Left colon (tissue), 2 donors: Measurements from ENCODE around the gene HMG20B. TPM values are rescaled to one million over a fixed set of nuclear protein-coding genes. Genes with fewer than 3 reads are reported as not detected.

Source experiments
- ATAC-seq: fragments of 200-7000 bp; cut with Tn5 transposase; one replicate; pipeline ENCODE4 v1.9.1; 2020; ENCODE audit warnings: mild to moderate bottlenecking, moderate library complexity
- DNase-seq, 2 donors: peaks; one replicate each; pipeline ENCODE4 v3.0.0-alpha.2; 2020
- intact Hi-C, 2 donors: fragments of 100-400 bp; cut with DNase I in 1 of 2; cut with micrococcal nuclease in 1 of 2; formaldehyde crosslinking; loops; one replicate each; pipeline versions ENCODE4 v1.11.2 to v1.14.0; 2022; cut with DNase I, micrococcal nuclease
- total RNA-seq, 2 donors: library from RNA; stranded (reverse); fragmentation: NEBNext Ultra II Directional; extraction: Animal tissue kit (Norgen Biotek cat#: 25700); gene quantifications; one replicate each; pipeline ENCODE4 v1.2.1, GENCODE V29; 2021
- donor health status: DM: no; HTN: no; CAD: no.
- donor health status: DM: yes; HTN: yes; CAD: no.

HMG20B gene
- total RNA-seq, 2 donors from 2014 or later: 85.6 to 88.2 TPM

DNA sequence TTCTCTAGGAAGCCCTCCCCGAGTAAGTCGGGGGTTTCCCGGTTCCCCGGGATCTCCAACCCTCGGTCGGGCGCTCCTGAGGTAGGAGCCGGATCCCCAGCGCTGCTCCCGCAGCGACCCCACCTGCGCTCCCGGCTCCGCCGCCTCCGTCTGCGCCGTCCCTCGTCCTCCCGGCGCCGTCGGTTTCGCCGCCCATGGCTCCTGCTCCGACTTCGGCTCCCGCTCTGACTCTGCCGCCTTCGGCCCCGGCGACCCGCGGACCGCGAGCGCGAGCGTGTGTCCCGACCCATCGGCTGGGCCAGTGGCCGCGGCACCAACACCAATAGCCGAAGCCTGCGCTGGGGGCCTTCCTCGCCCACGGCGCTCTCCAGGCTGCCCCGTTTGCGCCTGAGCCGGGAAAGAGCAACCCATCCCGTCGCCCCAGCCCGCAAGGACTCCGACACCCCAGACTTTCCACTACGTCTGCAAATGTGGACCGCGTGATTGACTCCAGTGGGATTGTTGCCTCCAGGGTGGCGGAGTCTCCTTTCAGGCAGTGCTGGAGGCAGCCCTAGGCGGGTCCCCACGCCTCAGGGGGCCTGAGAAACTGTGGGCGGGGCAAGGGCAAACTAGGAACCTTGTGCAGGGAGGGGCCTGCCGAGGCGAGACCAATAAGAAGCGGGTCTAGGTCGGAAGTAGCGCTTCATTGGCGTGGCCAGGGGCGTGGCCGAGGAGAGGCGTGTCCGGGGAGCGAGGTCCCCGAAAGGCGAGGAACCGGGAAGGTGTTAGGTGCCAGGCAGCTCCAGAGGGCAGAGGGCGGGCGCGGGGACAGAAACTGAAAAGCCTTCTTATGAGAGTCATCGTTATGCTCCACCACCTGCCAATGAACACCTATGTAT is 54.0 kb downstream of the HMG20B start, which contains the start of gene CACTIN:
Gene CACTIN (minus strand): TSS at position 318 of the 878 bp plus-strand sequence. CDS start 28 bp downstream, at position 290.
- ATAC-seq: peak; percentile 97
- peak; percentile 100 for DNase-seq
- intact Hi-C loops: no loop called here

DNA sequence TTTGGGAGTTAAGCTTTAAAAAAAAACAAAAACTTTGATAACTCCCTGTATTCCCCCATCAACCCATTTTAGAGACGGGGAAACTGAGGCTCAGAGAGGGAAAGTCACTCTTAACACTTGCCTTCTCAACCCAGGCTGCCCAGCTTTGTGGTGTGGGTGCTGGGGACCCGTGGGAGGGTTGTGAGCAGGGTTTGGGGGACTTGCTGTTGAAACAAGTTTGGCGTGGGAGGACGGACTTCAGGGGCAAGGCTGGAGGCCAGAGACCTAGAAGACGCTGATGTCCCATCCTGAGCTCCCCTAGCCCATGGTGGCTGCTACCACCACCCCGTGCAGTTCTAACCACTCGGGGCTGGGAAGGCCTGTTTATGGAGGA is 54.6 kb downstream of the HMG20B start:
- no peak for ATAC-seq
- DNase-seq: no peak
- intact Hi-C loops: no loop called here

Other genes with a start within 250 kb of the HMG20B start
- 10 to 100 TPM; 52.4 to 57.8 TPM for gene NFIC, start 206.4 kb upstream of the HMG20B start, total RNA-seq
- 10 to 100 TPM; 42.0 to 45.8 TPM for gene SMIM24, start 92.4 kb upstream of the HMG20B start, total RNA-seq
- 1 to 10 TPM; 6.0 to 6.1 TPM for gene SMIM44, start 89.5 kb upstream of the HMG20B start, total RNA-seq
- 10 to 100 TPM in 1 of 2 donors, 1 to 10 TPM in 1; 8.8 to 13.6 TPM for gene DOHH, start 72.3 kb upstream of the HMG20B start, total RNA-seq
- gene FZR1, start 66.6 kb upstream of the HMG20B start, total RNA-seq: 10 to 100 TPM; 39.7 to 47.2 TPM
- 1 to 10 TPM; 2.2 to 3.5 TPM for gene TEKTIP1, start 33.8 kb upstream of the HMG20B start, total RNA-seq
- 10 to 100 TPM; 31.0 to 41.1 TPM for gene MFSD12, start 15.4 kb upstream of the HMG20B start, total RNA-seq
- under 1 TPM; 0.24 to 0.64 TPM for gene GIPC3, start 12.5 kb downstream of the HMG20B start, total RNA-seq
- 1 to 10 TPM in 1 of 2 donors, under 1 TPM in 1; 0.64 to 1.0 TPM for gene TBXA2R, start 33.9 kb downstream of the HMG20B start, total RNA-seq
- gene CACTIN, start 53.8 kb downstream of the HMG20B start, total RNA-seq: 10 to 100 TPM; 16.9 to 20.0 TPM
- gene PIP5K1C, start 127.5 kb downstream of the HMG20B start, total RNA-seq: 10 to 100 TPM; 25.1 to 33.1 TPM
- 100 to 1,000 TPM; 297 to 343 TPM for gene TJP3, start 135.4 kb downstream of the HMG20B start, total RNA-seq
- 10 to 100 TPM; 15.4 to 17.5 TPM for gene APBA3, start 188.7 kb downstream of the HMG20B start, total RNA-seq
- gene MRPL54, start 189.7 kb downstream of the HMG20B start, total RNA-seq: 10 to 100 TPM; 64.6 to 67.7 TPM
- gene RAX2, start 199.3 kb downstream of the HMG20B start, total RNA-seq: not detected
- gene MATK, start 213.4 kb downstream of the HMG20B start, total RNA-seq: 1 to 10 TPM; 1.5 to 2.4 TPM